Renal cortex interstitium (tissue), 15 donors: ENCODE data around the gene CCT7. TPM values are rescaled to one million over a fixed set of nuclear protein-coding genes. Genes with fewer than 3 reads are reported as not detected.
A peak's percentile ranks its signal among the peaks of the same experiment; 100 is the strongest.
"Not testable (repeated sequence)": the region's sequence is repeated elsewhere in the genome, so short reads cannot be mapped to it uniquely, and the experiment has no call there.

ENCODE experiments used
- DNase-seq, 11 donors: peaks; one replicate each; pipeline ENCODE4 v3.0.0-alpha.2; 2013; ENCODE audit warnings: low read depth in 9 of 11, low spot score in 4 of 11; ENCODE audit errors: extremely low read depth in 1 of 11
- long read RNA-seq, 16 experiments: transcript quantifications; one replicate each; lab custom pipeline, GENCODE V29; 2026
- polyA plus RNA-seq, 3 donors: library from polyadenylated mRNA; unstranded; fragments of 120-200 nt; gene quantifications; one replicate each; pipeline ENCODE4 v1.2.1, GENCODE V29; 2013; ENCODE audit not compliant: insufficient read length in 3 of 3

The CCT7 gene
- polyA plus RNA-seq: 100 to 1,000 TPM; 232 to 279 (median 262) TPM
- long read RNA-seq, donor 1, transcript CCT7-211 (4 exons, 527 nt): minor isoform, 6 of 157 reads
- long read RNA-seq, donor 1, transcript CCT7-201 (12 exons, 1,916 nt): major isoform, 54 of 157 reads
- long read RNA-seq, donor 1, partial matches to known transcripts: 86 of 157 reads
- long read RNA-seq, donor 1, other reads (novel, unspliced or antisense): 10 of 157 reads
- long read RNA-seq, donor 2, transcript CCT7-201 (12 exons, 1,916 nt): major isoform, 42 of 133 reads
- long read RNA-seq, donor 2, partial matches to known transcripts: 89 of 133 reads
- long read RNA-seq, donor 2, other reads (novel, unspliced or antisense): 0 of 133 reads
- long read RNA-seq, donor 3, transcript CCT7-201 (12 exons, 1,916 nt): major isoform, 69 of 199 reads
- long read RNA-seq, donor 3, partial matches to known transcripts: 125 of 199 reads
- long read RNA-seq, donor 3, other reads (novel, unspliced or antisense): 0 of 199 reads
- long read RNA-seq, donor 4, transcript CCT7-201 (12 exons, 1,916 nt): major isoform, 57 of 115 reads
- long read RNA-seq, donor 4, partial matches to known transcripts: 54 of 115 reads
- long read RNA-seq, donor 4, other reads (novel, unspliced or antisense): 0 of 115 reads
- long read RNA-seq, donor 5: 0 reads
- long read RNA-seq, donor 6, transcript CCT7-211 (4 exons, 527 nt): minor isoform, 7 of 142 reads
- long read RNA-seq, donor 6, transcript CCT7-201 (12 exons, 1,916 nt): major isoform, 40 of 142 reads
- long read RNA-seq, donor 6, partial matches to known transcripts: 93 of 142 reads
- long read RNA-seq, donor 6, other reads (novel, unspliced or antisense): 0 of 142 reads
- long read RNA-seq, donor 7, transcript CCT7-211 (4 exons, 527 nt): minor isoform, 8 of 216 reads
- long read RNA-seq, donor 7, transcript CCT7-201 (12 exons, 1,916 nt): major isoform, 64 of 216 reads
- long read RNA-seq, donor 7, partial matches to known transcripts: 139 of 216 reads
- long read RNA-seq, donor 7, other reads (novel, unspliced or antisense): 0 of 216 reads
- long read RNA-seq, donor 8, transcript CCT7-201 (12 exons, 1,916 nt): major isoform, 107 of 308 reads
- long read RNA-seq, donor 8, partial matches to known transcripts: 194 of 308 reads
- long read RNA-seq, donor 8, other reads (novel, unspliced or antisense): 0 of 308 reads
- long read RNA-seq, donor 9, transcript CCT7-201 (12 exons, 1,916 nt): major isoform, 55 of 140 reads
- long read RNA-seq, donor 9, partial matches to known transcripts: 82 of 140 reads
- long read RNA-seq, donor 9, other reads (novel, unspliced or antisense): 0 of 140 reads
- long read RNA-seq, donor 10, transcript CCT7-201 (12 exons, 1,916 nt): major isoform, 52 of 188 reads
- long read RNA-seq, donor 10, partial matches to known transcripts: 132 of 188 reads
- long read RNA-seq, donor 10, other reads (novel, unspliced or antisense): 0 of 188 reads
- long read RNA-seq, donor 11, transcript CCT7-201 (12 exons, 1,916 nt): major isoform, 35 of 98 reads
- long read RNA-seq, donor 11, partial matches to known transcripts: 58 of 98 reads
- long read RNA-seq, donor 11, other reads (novel, unspliced or antisense): 0 of 98 reads
- long read RNA-seq, donor 12, transcript CCT7-201 (12 exons, 1,916 nt): major isoform, 16 of 60 reads
- long read RNA-seq, donor 12, partial matches to known transcripts: 43 of 60 reads
- long read RNA-seq, donor 12, other reads (novel, unspliced or antisense): 0 of 60 reads
- long read RNA-seq, donor 13, transcript CCT7-211 (4 exons, 527 nt): minor isoform, 12 of 159 reads
- long read RNA-seq, donor 13, transcript CCT7-201 (12 exons, 1,916 nt): major isoform, 78 of 159 reads
- long read RNA-seq, donor 13, partial matches to known transcripts: 67 of 159 reads
- long read RNA-seq, donor 13, other reads (novel, unspliced or antisense): 0 of 159 reads
- long read RNA-seq, donor 14, transcript CCT7-201 (12 exons, 1,916 nt): major isoform, 68 of 139 reads
- long read RNA-seq, donor 14, partial matches to known transcripts: 67 of 139 reads
- long read RNA-seq, donor 14, other reads (novel, unspliced or antisense): 0 of 139 reads
- long read RNA-seq, donor 15, transcript CCT7-201 (12 exons, 1,916 nt): major isoform, 19 of 89 reads
- long read RNA-seq, donor 15, partial matches to known transcripts: 63 of 89 reads
- long read RNA-seq, donor 15, other reads (novel, unspliced or antisense): 0 of 89 reads
- long read RNA-seq, donor 16, transcript CCT7-211 (4 exons, 527 nt): minor isoform, 6 of 425 reads
- long read RNA-seq, donor 16, transcript CCT7-201 (12 exons, 1,916 nt): major isoform, 138 of 425 reads
- long read RNA-seq, donor 16, partial matches to known transcripts: 269 of 425 reads
- long read RNA-seq, donor 16, other reads (novel, unspliced or antisense): 5 of 425 reads

DNA sequence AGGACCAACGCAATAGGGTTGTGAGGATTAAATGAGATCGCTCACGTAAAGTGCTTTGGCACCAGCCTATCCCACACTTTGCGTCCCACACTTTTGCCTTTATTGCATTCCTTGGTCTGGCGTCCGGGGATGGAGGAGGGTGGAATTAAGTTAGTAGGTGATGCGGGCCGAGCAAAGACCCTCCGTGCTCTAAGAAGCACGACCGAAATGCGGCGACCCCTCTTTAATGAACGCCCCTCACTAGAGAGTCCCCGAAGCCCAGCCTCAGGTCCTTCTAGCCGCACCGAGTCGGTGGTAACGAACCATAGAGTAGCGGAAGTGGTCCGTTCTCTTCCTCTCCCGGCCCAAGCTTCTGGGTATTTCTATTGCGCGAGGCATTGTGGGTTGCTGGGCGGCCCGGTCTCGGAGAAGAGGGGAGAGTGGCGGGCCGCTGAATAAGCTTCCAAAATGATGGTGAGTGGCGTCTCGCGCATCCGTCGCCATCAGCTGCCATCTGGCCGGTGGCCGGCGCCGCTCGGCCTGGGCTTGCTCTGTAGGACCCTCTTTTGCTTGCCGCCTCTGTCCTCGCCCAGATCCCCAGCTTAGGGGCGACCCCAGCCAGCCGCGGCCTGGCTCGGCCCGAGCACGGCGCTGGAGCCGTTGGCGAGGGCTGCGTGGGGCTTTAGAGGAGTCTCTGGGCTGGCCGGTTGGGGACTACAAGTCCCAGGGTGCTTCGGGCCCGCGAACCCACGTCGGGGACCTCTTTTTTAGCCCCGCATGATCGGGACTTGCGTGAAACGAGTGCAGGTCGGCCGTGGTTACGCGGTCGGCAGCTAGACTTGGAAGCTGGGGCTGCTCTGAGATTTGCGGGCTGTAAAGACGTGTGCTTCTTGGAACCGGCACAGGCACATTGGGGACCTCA lies at the start of gene CCT7:
CCT7 (plus strand) TSS at position 377 of the 901 bp plus-strand sequence; CDS start at position 448, 71 bp downstream.
- peak in 10 of 11 donors; percentile 77 to 94 (median 83) for DNase-seq

DNA sequence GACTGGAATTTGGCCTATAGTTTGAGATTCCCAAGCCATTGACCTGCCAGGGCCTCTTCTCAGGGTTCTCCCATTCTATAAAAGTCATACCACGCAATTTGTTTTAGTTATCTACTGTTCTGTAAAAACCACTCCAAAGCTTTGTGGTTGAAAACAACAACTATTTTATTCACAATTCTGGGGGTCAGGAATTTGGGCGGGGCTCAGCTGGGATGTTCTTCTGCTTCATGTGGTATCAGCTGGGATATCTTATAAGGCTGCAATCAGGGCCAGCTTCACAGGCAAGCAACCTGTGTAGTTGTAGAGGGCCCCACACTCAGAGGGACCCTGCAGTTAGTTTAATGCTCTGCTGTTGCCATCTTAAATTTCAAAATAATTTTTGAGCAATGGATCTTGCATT lies 48.1 kb upstream of the CCT7 start:
- no peak for DNase-seq

DNA sequence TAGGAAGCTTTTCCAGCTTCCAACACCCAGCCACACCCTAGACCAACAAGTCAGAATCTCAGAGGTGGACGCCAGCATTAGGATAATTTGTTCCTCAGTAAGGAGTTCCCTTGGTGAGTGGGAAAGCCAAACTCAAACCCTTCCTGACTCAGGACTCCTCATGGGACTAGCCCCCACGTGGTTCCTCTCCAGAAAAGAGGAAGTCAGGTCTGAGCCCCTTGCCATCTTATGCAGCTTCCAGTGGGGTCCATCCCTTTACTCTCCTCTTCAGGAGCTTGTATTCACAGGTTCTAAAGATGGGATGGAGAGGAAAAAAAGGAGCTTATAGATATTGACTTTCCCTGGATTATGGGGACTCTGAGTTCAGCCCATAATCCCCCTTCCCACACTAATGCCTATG lies 46.6 kb upstream of the CCT7 start:
- DNase-seq: no peak

DNA sequence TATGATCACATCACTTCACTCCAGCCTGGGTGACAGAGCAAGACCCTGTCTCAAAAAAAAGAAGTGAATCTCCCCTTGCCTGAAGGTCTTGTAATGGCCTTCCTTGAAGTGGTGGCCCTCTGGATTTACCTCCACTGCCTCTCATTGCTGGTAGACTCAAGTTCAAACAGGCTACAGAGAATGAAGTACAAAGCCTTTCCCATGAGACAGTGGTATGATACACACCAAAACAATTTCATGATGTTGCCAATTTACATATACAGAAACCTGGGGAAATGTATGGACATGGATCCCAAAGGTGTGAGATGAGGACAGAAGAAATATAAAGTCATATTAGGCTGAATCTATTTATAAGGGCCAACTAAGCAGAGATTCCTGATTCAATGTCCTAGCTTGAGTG lies 36.5 kb upstream of the CCT7 start:
- DNase-seq: no peak

DNA sequence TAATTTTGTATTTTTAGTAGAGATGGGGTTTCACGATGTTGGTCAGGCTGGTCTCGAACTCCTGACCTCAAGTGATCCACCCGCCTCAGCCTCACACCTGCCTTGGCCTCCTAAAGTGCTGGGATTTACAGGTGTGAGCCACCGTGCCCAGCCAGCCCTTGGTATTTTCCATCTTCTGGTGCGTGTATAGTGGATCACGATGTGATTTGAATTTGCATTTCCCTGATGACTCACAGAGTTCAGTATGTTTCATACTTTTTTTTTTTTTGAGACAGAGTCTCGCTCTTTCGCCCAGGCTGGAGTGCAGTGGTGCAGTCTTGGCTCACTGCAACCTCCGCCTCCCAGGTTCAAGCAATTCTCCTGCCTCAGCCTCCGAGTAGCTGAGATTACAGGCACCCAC lies 33.8 kb upstream of the CCT7 start:
- DNase-seq: not testable (repeated sequence)

DNA sequence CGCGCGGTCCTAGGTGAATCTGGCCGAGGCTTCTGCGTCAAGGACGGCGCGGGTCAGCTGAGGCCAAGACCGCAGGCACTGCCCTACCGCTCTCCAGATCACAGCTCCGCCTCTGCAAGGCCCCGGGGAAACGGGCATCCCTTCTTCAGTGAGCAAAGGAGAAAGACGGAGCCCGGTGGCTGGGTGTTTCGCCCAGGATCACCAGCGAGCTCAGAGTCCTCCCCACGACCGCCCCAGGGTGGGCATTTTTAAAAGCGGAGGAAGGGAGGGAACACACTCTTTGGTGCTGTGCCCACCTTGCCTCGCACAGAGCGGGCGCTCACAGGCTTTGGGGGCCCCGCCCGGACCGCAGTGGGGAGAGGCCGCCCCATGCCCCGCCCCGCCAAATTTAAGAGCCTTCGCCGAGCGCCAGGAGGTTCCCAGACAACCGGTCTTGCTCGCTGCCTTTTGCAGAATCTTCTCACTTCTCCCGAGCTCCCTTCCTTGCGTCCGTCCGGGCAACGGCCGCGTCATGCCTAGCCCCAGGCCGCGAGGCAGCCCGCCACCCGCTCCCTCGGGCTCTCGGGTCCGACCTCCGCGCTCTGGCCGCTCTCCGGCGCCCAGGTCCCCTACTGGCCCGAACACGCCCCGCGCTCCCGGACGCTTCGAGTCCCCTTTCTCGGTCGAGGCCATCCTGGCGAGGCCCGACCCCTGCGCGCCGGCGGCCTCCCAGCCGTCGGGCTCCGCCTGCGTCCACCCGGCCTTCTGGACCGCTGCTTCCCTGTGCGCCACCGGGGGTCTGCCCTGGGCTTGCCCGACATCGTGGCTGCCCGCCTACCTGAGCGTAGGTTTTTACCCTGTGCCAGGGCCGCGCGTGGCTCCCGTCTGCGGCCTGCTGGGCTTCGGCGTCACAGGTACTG lies 31.7 kb upstream of the CCT7 start, which contains the start of gene NOTO:
NOTO (plus strand) TSS at position 419 of the 899 bp plus-strand sequence; CDS start at position 512, 93 bp downstream.
- DNase-seq: no peak

DNA sequence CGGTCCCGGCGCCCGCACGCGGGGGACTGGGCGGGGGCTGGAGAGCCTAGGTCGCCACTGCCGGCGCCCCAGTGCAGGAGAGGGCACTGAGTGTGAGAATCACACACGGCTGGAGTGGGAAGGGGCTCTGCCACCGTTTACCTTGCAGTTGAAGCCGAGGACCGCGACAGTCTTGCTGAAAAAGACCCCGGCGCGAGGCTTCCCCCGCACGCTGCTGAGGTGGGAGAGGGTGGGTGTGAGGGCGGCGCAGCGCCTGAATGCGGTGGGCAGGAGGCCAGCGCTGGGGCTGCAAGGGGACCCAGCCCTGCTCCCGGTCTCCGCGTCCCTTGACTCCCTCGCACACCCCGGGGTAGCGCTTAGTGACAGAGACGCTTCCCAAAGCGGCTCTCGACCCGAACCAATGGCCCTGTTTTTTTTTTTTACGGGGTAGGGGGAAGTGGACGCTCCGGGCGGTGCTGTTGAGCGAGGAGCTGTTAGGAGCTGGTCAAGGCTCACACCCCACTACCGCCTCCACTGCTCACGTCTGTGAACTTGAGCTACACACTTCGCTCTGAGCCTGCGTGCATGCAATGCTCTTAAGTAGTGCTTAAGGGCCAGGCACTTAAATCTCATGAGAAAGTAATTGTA lies 30.9 kb upstream of the CCT7 start:
- no peak for DNase-seq

DNA sequence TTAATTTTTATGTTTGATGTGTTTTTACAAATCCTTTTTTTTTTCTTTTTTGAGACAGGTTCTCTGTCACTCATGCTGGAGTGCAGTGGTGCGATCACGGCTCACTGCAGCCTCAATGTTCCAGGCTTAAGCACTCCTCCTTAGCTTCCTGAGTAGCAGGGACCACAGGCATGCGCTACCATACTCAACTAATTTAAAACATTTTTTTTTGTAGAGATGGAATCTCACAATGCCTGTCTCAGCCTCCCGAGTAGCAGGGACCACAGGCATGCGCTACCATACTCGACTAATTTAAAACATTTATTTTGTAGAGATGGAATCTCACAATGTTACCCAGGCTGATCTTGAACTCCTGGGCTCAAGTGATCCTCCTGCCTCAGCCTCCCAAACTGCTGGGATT lies 28.5 kb upstream of the CCT7 start:
- DNase-seq: no peak

DNA sequence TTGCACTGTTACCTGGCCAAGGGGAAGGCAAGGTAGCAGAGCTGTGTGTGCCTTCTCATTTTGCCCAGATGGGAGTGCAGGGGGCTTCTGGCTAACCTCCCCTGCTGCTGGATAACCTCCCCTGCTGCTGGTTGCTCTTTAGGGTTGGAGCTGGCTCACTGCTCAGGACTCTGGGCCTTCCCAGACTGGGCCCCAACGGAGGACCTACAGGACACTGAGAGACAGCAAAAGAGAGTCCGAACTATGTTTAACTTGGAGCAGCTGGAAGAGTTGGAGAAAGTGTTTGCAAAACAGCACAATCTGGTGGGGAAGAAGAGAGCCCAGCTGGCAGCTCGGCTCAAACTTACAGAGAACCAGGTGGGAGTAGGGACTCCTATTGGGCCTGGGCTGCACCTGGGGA lies 25.9 kb upstream of the CCT7 start:
- no peak for DNase-seq

DNA sequence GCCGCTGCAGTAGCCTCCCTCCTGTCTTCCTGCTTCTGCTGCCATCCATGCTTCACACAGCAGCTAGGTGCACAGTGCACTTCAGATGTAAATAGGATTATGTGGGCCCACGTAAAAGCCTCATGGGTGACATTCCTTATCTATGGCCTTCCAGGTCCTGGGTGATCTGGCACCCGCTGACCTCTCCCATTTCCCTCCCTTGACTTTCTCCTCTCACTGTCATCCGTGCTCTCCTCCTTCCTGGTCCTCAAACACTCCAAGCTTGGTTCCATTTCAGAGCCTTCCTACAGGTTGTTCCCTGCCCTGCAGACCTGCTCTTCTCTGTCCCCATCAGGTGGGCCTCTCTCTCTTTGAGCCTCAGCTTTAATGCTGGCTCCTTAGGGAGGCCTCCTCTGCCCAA lies 24.1 kb upstream of the CCT7 start:
- DNase-seq: no peak

DNA sequence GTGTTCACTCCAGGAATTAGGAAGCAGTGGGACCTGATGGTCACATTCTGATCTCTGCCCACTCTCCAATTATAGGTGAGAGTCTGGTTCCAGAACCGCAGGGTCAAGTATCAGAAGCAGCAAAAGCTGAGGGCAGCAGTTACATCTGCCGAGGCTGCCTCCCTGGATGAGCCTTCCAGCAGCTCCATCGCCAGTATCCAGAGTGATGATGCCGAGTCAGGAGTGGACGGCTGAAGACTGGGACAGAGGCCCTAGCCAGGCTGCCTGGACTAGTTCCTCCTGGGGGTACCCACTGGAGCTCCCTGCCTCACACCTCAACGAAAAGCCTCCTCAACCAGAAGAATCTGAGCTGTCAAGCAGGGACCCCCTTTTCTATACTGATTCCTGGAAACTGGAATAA lies 23.4 kb upstream of the CCT7 start:
- DNase-seq: no peak

DNA sequence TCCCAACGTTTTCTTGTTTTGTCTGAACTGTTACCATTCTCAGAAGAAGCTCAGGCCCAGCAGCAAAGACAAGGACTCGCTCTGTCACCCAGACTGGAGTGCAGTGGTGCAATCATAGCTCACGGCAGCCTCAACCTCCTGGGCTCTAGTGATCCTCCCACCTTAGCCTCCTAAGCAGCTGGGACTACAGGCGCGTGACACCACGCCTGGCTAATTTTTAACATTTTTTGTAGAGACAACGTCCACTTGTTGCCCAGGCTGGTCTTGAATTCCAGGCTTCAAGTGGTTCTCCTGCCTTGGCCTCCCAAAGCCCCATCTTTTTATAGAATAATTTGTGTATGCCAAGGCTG lies 22.0 kb upstream of the CCT7 start:
- DNase-seq: no peak

DNA sequence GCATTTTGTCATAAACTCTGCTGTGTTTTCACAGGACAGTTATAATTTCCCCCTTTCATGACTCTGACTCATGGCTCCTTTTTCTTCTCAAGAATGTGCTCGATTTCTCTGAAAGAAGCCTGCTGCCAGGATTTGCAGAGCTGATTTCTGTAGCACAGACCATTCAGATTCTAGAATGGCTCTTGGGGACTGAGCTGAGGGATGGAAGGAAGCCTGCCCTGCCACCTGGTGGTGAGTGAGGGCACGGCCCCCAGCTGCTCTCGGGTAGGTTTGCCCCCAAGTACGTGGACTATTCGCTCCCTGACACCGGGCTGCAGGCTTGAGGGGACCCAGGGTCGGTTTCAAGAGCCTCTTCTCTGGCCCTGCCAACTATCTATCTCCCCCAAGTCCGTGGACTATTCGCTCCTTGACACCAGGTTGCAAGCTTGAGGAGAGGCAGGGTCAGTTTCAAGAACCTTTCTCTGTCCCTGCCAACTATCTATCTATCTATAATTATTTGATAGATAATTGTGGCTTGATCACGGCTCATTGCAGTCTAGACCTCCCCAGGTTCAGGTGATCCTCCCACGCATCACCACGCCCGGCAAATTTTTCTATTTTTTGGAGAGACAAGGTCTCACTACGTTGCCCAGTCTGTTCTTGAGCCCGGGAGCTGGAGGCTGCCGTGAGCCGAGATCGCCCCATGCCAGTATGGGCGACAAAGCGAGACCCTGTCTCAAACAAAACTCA lies 21.5 kb upstream of the CCT7 start:
- peak in 2 of 11 donors; percentile 49 to 50 for DNase-seq
